ENCODE measurements around the gene TACO1. TPM values are rescaled to one million over a fixed set of nuclear protein-coding genes. Genes with fewer than 3 reads are reported as not detected.

The TACO1 gene
- total and polyA plus RNA-seq, 2 donors (not counting 1 experiment from before 2014, with no cell fraction given), result 18.7 to 26.9 TPM

GRCh38 chr17:63589646-63590045, 11.0 kb upstream of the TACO1 start:
- no peak for DNase-seq (ENCODE audit: low read depth in 2 of 2)
- TF ChIP-seq CTCF (conservative IDR thresholded peaks at IDR 0.05 in 1 of 2, IDR thresholded peaks at IDR 0.05 in 1 of 2; ENCODE audit: low read depth in 1 of 2, low read length in 2 of 2), result no peak
- no peak for TF ChIP-seq EZH2 (IDR thresholded peaks at IDR 0.05; ENCODE audit: low read length, missing control alignments)
- Histone ChIP-seq H3K4me1 (ENCODE audit: control insufficient read depth, extremely low read depth, insufficient read depth, low read length) (no peaks in the 10 kb centered on the region), H3K27me3 (ENCODE audit: control insufficient read depth, insufficient read depth, low read length) (no peaks in the 10 kb centered on the region), H2AFZ (ENCODE audit: low read length) (no peak overlapping the region), H3K4me3 (replicated peaks in 1 of 4; ENCODE audit: control extremely low read depth in 1 of 4, insufficient read depth in 1 of 4, low read depth in 3 of 4, low read length in 4 of 4) (no peak overlapping the region), H3K9ac (ENCODE audit: insufficient read depth, low read length) (no peak overlapping the region), H3K27ac (ENCODE audit: insufficient read depth, low read length) (no peak overlapping the region), H3K79me2 (ENCODE audit: control insufficient read depth, insufficient read depth, low read length) (no peaks in the 10 kb centered on the region), H3K9me3 (ENCODE audit: control insufficient read depth, insufficient read depth, low read depth, low read length) (no peaks in the 10 kb centered on the region), H3K36me3 (ENCODE audit: control insufficient read depth, insufficient read depth, low read length) (peaks cover 22% of the 10 kb centered on the region), H3K4me2 (ENCODE audit: extremely low read depth, insufficient read depth, low read length) (no peak overlapping the region), H4K20me1 (ENCODE audit: control insufficient read depth, extremely low read depth, insufficient read depth, low read length) (no peaks in the 10 kb centered on the region)

- H3K27ac ChIP-seq (ENCODE audit: insufficient read depth, low read length), result no peak overlapping the region
- DNase-seq (ENCODE audit: low read depth in 2 of 2), result no peak
- TF ChIP-seq CTCF (conservative IDR thresholded peaks at IDR 0.05 in 1 of 2, IDR thresholded peaks at IDR 0.05 in 1 of 2; ENCODE audit: low read depth in 1 of 2, low read length in 2 of 2) (no peak), EZH2 (IDR thresholded peaks at IDR 0.05; ENCODE audit: low read length, missing control alignments) (no peak)
- H3K4me1 ChIP-seq (ENCODE audit: control insufficient read depth, extremely low read depth, insufficient read depth, low read length), result no peaks in the 10 kb centered on the region
- no peak overlapping the region for H3K9ac ChIP-seq (ENCODE audit: insufficient read depth, low read length)
- no peak overlapping the region for H3K4me3 ChIP-seq (replicated peaks in 1 of 4; ENCODE audit: control extremely low read depth in 1 of 4, insufficient read depth in 1 of 4, low read depth in 3 of 4, low read length in 4 of 4)
- no peak overlapping the region for H3K4me2 ChIP-seq (ENCODE audit: extremely low read depth, insufficient read depth, low read length)
- H3K36me3 ChIP-seq (ENCODE audit: control insufficient read depth, insufficient read depth, low read length), result peaks cover 18% of the 10 kb centered on the region
- no peaks in the 10 kb centered on the region for H4K20me1 ChIP-seq (ENCODE audit: control insufficient read depth, extremely low read depth, insufficient read depth, low read length)
- no peaks in the 10 kb centered on the region for H3K9me3 ChIP-seq (ENCODE audit: control insufficient read depth, insufficient read depth, low read depth, low read length)
- no peak overlapping the region for H2AFZ ChIP-seq (ENCODE audit: low read length)
- no peaks in the 10 kb centered on the region for H3K27me3 ChIP-seq (ENCODE audit: control insufficient read depth, insufficient read depth, low read length)
- H3K79me2 ChIP-seq (ENCODE audit: control insufficient read depth, insufficient read depth, low read length), result no peaks in the 10 kb centered on the region
Observed at GRCh38 chr17:63592797-63593196, 7.9 kb upstream of the TACO1 start.

- Histone ChIP-seq H3K9ac (ENCODE audit: insufficient read depth, low read length) (no peak overlapping the region), H3K4me1 (ENCODE audit: control insufficient read depth, extremely low read depth, insufficient read depth, low read length) (no peaks in the 10 kb centered on the region), H3K79me2 (ENCODE audit: control insufficient read depth, insufficient read depth, low read length) (no peaks in the 10 kb centered on the region), H3K27me3 (ENCODE audit: control insufficient read depth, insufficient read depth, low read length) (no peaks in the 10 kb centered on the region), H4K20me1 (ENCODE audit: control insufficient read depth, extremely low read depth, insufficient read depth, low read length) (no peaks in the 10 kb centered on the region), H3K4me3 (replicated peaks in 1 of 4; ENCODE audit: control extremely low read depth in 1 of 4, insufficient read depth in 1 of 4, low read depth in 3 of 4, low read length in 4 of 4) (no peak overlapping the region), H2AFZ (ENCODE audit: low read length) (no peak overlapping the region), H3K9me3 (ENCODE audit: control insufficient read depth, insufficient read depth, low read depth, low read length) (no peaks in the 10 kb centered on the region), H3K27ac (ENCODE audit: insufficient read depth, low read length) (no peak overlapping the region), H3K4me2 (ENCODE audit: extremely low read depth, insufficient read depth, low read length) (no peak overlapping the region), H3K36me3 (ENCODE audit: control insufficient read depth, insufficient read depth, low read length) (peaks cover 9% of the 10 kb centered on the region)
- no peak for TF ChIP-seq EZH2 (IDR thresholded peaks at IDR 0.05; ENCODE audit: low read length, missing control alignments)
- no peak for TF ChIP-seq CTCF (conservative IDR thresholded peaks at IDR 0.05 in 1 of 2, IDR thresholded peaks at IDR 0.05 in 1 of 2; ENCODE audit: low read depth in 1 of 2, low read length in 2 of 2)
- no peak for DNase-seq (ENCODE audit: low read depth in 2 of 2)
Observed at GRCh38 chr17:63595132-63595531, 5.6 kb upstream of the TACO1 start.

All from fibroblast of lung (primary cell).